Brain microvascular endothelial cell (primary cell): ENCODE measurements around the gene PEX10.

Experiments
- DNase-seq: peaks from one replicate; pipeline ENCODE4 v3.0.0-alpha.2; 2020
- H3K27ac ChIP-seq: fragments of 250-450 bp; sonication (Bioruptor Pico); 2 replicates; pipeline ENCODE4 v1.5.1; 2020; ENCODE audit warnings: mild to moderate bottlenecking, moderate library complexity
- H3K27me3 ChIP-seq: fragments of 250-450 bp; sonication (Bioruptor Pico); replicated peaks from 2 replicates; pipeline ENCODE4 v1.5.1; 2020; ENCODE audit warnings: mild to moderate bottlenecking
- H3K36me3 ChIP-seq: fragments of 250-450 bp; sonication (Bioruptor Pico); replicated peaks from 2 replicates; pipeline ENCODE4 v1.5.1; 2020; ENCODE audit warnings: mild to moderate bottlenecking
- H3K4me3 ChIP-seq: 2 replicates; pipeline ENCODE4 v1.5.1; 2011; ENCODE audit warnings: low read depth, mild to moderate bottlenecking, control low read depth, low read length, moderate library complexity
- CTCF ChIP-seq: IDR thresholded peaks from 2 replicates; pipeline ENCODE4 v1.5.1; 2011; ENCODE audit warnings: low read depth, mild to moderate bottlenecking, moderate library complexity, low read length, control low read depth, inconsistent platforms; ENCODE audit errors: missing control alignments
- in situ Hi-C: cut with HindIII; loops from 2 replicates; pipeline ENCODE4 v1.10.0; 2017; ENCODE audit warnings: low sequenced_read_pairs, low pct_ligation_motif_present

Gene PEX10

GRCh38 chr1:2457444-2457843, 45.1 kb upstream of the PEX10 start:
- Histone ChIP-seq H3K27ac (no peak overlapping the region), H3K4me3 (no peak overlapping the region), H3K36me3 (no peaks in the 10 kb centered on the region), H3K27me3 (no peaks in the 10 kb centered on the region)
- in situ Hi-C loops: no loop called here
- DNase-seq: no peak
- no peak for TF ChIP-seq CTCF

GRCh38 chr1:2455757-2456156, 43.4 kb upstream of the PEX10 start:
- Histone ChIP-seq H3K4me3 (no peak overlapping the region), H3K36me3 (no peaks in the 10 kb centered on the region), H3K27me3 (no peaks in the 10 kb centered on the region), H3K27ac (no peak overlapping the region)
- in situ Hi-C loops: no loop called here
- TF ChIP-seq CTCF: no peak
- DNase-seq: peak; percentile 35

GRCh38 chr1:2454227-2454626, 41.9 kb upstream of the PEX10 start:
- no peaks in the 10 kb centered on the region for H3K36me3 ChIP-seq
- no peak for TF ChIP-seq CTCF
- H3K27ac ChIP-seq: no peak overlapping the region
- in situ Hi-C loops: no loop called here
- no peak for DNase-seq
- H3K27me3 ChIP-seq: no peaks in the 10 kb centered on the region
- H3K4me3 ChIP-seq: no peak overlapping the region

- no peak for DNase-seq
- in situ Hi-C loops: no loop called here
- no peak for TF ChIP-seq CTCF
Measured at GRCh38 chr1:2452932-2453315, 40.6 kb upstream of the PEX10 start.

GRCh38 chr1:2452201-2452931, 40.0 kb upstream of the PEX10 start:
- Histone ChIP-seq H3K36me3 (no peaks in the 10 kb centered on the region), H3K27me3 (no peaks in the 10 kb centered on the region), H3K4me3 (peak overlapping the region; percentile 5), H3K27ac (peak overlapping the region; percentile 67)
- in situ Hi-C loops: no loop called here
- DNase-seq: no peak
- TF ChIP-seq CTCF: no peak

More at GRCh38 chr1:2452932-2453315, 40.6 kb upstream of the PEX10 start:
- Histone ChIP-seq H3K27ac (peak overlapping the region; percentile 67), H3K27me3 (no peaks in the 10 kb centered on the region), H3K36me3 (no peaks in the 10 kb centered on the region), H3K4me3 (no peak overlapping the region)

GRCh38 chr1:2451741-2452140, 39.4 kb upstream of the PEX10 start:
- TF ChIP-seq CTCF: no peak
- Histone ChIP-seq H3K4me3 (peak overlapping the region; percentile 5), H3K27me3 (no peaks in the 10 kb centered on the region), H3K27ac (peak overlapping the region; percentile 83), H3K36me3 (no peaks in the 10 kb centered on the region)
- in situ Hi-C loops: no loop called here
- DNase-seq: peak; percentile 94
